CD4-positive, alpha-beta T cell treated with Interleukin-6 at 100 ng/mL for 8 hours (primary cell): ENCODE data around the gene SLC6A19.

Experiments
- DNase-seq: peaks from one replicate; pipeline ENCODE4 v3.0.0-alpha.2; 2020; ENCODE audit warnings: mixed read lengths, low spot score

Gene SLC6A19

GRCh38 chr5:1209896-1210776 lies 8.7 kb downstream of the SLC6A19 start:
- DNase-seq = no peak

DNA sequence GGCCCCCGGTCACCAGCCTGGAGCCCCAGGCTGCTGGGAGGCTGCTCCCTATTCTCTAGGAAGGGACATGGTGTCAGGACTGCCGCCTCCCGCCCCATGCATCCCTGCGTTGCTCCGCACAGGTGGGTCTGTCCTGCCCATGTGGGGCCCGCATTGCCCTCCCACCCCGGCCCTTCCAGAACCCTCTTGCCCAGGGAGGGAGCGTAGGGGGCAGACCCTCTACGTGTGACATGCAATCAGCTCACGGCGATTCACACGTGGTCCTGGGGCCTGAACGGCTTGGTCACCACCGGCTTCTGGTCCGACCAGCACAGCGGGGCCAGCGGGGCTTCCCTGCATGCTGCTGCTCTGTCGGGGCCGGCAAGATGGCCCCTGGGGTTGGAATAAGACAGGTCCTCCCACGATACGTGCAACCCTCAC lies 9.4 kb downstream of the SLC6A19 start:
- no peak for DNase-seq

- DNase-seq = no peak
Measured at GRCh38 chr5:1211701-1212100, 10.3 kb downstream of the SLC6A19 start.

DNA sequence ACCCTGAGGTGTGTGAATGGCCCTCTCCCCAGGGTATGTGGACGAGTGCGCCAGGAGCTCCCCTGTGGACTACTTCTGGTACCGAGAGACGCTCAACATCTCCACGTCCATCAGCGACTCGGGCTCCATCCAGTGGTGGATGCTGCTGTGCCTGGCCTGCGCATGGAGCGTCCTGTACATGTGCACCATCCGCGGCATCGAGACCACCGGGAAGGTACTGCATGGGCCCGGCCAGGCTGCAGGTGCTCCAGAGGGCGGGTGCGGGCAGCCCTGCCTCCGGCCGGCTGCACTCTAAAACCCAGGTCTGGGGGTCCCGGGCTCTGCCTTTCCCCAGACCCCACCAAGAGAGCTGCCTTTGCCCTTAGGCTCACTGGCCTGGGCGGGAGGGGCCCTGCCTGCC lies 10.9 kb downstream of the SLC6A19 start:
- DNase-seq = no peak

DNA sequence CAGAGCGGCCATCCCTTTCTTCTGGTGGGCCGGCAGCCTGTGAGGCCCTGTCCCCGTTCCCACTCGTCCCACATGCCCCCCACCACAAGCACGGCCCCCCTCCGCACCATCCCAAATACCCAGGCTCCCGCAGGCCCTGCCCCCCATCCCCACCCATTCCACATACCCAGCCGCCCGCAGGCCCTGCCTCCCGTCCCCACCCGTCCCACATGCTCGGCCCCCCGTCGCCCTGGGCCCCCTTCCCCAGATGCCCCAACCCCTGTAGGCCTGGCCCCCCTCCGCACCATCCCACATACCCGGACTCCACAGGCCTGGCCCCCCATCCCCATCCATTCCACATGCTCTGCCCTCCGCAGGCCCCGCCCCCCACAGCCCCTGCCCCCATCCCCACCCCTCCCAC lies 11.5 kb downstream of the SLC6A19 start:
- no peak for DNase-seq

- no peak for DNase-seq
Measured at GRCh38 chr5:1213508-1214162, 12.2 kb downstream of the SLC6A19 start.

GRCh38 chr5:1214163-1214935 lies 13.0 kb downstream of the SLC6A19 start:
- DNase-seq = no peak

- DNase-seq = no peak
Measured at GRCh38 chr5:1214936-1215220, 13.5 kb downstream of the SLC6A19 start.

DNA sequence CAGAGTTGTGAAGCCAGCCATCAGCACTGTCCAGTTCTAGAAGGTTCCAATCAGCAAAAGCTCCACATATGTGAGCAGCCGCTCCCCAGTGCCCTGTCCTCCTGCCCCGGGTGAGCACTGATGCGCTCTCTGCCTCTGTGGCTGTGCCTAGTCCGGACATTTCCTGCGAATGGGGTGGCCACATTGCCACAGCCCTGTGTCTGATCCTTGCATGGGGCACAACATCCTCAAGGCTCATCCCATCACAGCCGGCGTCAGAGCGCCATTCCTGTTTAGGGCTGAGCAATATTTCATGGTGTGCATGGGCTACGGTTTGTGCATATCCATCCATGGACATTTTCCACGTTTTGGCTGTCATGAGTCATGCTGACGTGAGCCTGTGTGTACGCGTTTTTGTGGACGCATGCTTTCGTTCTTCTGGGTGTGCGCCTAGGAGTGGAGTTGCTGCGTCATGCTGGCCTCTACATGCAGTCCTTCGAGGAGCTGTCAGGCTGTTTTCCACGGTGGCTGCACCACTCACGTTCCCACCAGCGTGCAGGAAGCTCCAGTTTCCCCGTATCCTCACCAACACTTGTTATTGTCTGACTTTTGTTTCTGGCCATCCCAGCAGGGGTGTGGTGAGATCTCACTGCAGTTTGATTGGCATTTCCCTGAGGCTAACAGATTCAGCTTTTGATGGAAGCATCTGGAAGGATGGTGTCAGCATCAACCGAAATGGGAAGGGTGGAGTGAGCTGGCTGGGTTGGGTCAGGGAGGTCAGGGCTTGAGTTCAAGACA lies 14.1 kb downstream of the SLC6A19 start:
- no peak for DNase-seq

DNA sequence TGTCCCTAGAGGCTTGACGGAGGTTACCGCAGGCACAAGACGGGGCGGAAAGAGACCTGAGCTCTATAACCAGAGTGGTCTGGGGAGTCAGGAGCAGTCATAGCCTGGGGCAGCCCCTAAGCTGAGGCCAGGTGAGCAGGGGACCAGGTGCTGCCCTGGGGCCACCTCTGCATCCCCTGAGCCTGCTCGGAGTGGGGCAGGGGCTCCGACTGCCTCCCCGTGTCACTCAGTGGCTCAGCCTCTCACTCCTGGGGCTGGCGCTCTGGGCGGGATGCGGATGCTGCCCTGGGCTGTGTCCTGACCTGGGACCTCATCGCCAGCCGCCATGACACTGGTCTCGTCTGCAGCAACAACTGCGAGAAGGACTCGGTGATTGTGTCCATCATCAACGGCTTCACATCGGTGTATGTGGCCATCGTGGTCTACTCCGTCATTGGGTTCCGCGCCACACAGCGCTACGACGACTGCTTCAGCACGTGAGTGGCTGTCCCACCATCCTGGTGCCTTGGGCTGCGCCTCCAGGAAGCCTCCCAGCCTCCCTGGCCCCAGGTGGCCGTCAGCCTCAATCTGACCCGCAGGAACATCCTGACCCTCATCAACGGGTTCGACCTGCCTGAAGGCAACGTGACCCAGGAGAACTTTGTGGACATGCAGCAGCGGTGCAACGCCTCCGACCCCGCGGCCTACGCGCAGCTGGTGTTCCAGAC lies 15.0 kb downstream of the SLC6A19 start:
- DNase-seq = no peak

GRCh38 chr5:1216918-1217295 lies 15.5 kb downstream of the SLC6A19 start:
- DNase-seq = no peak

DNA sequence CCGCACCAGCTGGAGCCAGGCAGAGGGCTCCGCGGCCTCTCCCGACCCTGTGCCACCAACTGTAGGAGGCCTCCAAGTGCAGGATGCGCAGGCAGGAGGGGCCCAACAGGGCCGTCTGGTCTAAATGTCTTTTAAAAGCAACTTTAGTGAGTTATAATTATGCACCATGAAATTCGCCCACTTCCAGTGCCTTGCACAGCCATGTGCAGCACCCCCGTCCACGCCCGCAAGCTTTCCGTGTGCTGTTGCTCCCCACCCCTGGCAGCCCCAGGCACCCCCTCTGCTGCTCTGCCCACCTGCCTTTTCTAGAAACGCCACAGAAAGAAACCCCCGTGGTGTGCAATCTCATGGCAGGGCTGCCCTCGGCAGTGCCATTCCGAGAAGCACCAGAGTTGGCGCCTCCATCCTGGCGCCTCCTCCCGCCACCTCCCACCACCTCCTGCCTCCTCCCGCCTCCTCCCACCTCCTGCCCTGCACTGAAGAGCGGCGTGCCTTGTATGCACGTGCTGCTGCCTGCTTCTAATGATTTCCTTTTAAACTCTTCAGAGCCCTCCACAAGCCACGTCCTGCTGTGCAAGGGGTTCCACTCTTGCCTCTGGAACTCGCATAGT lies 16.3 kb downstream of the SLC6A19 start:
- no peak for DNase-seq

- DNase-seq = no peak
Measured at GRCh38 chr5:1218351-1219080, 17.1 kb downstream of the SLC6A19 start.

- DNase-seq = no peak
Measured at GRCh38 chr5:1219098-1219767, 17.8 kb downstream of the SLC6A19 start.

- no peak for DNase-seq
Measured at GRCh38 chr5:1219768-1220100, 18.3 kb downstream of the SLC6A19 start.

- DNase-seq = no peak
Measured at GRCh38 chr5:1220351-1220750, 19.0 kb downstream of the SLC6A19 start.

DNA sequence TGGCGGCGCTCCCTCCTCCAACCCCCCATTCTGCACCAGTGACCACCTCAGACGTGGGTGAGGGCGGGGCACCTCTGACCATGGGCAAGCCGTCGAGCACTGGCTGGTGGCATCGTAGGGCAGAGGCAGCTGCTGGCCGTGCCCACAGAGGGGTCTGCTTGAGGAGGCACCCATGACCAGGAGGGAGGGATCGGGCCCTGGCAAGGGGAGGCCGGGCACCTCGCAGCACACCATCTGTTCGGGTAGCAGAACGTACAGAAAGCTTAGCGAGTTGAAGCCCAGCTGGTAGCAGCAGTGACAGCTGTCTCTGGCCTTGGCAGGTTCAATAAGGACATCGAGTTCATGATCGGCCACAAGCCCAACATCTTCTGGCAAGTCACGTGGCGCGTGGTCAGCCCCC lies 19.4 kb downstream of the SLC6A19 start:
- no peak for DNase-seq

DNA sequence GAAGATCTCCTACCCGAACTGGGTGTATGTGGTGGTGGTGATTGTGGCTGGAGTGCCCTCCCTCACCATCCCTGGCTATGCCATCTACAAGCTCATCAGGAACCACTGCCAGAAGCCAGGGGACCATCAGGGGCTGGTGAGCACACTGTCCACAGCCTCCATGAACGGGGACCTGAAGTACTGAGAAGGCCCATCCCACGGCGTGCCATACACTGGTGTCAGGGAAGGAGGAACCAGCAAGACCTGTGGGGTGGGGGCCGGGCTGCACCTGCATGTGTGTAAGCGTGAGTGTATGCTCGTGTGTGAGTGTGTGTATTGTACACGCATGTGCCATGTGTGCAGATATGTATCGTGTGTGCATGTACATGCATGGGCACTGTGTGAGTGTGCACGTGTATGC lies 20.3 kb downstream of the SLC6A19 start:
- DNase-seq = no peak

GRCh38 chr5:1222147-1222546 lies 20.8 kb downstream of the SLC6A19 start:
- DNase-seq = no peak
